Peyer's patch (tissue), 4 donors: ENCODE measurements around the gene ADAMTSL2.

Experiments
- CTCF ChIP-seq, 6 experiments: fragments of 450-650 bp in 4 of 6; fragments of 200-600 bp in 2 of 6; sonication (generic) in 1 of 6; IDR thresholded peaks; one replicate each; pipeline ENCODE4 v1.5.1; 2017 to 2019; ENCODE audit warnings: antibody characterized with exemption in 6 of 6, mild to moderate bottlenecking in 3 of 6, moderate library complexity in 1 of 6
- POLR2A ChIP-seq, 2 donors: fragments of 450-650 bp; IDR thresholded peaks; one replicate each; pipeline ENCODE4 v1.5.1; 2017; ENCODE audit warnings: antibody characterized with exemption in 2 of 2, mild to moderate bottlenecking in 2 of 2, moderate library complexity in 2 of 2

GRCh38 chr9:133597316-133597957 is 62.9 kb downstream of the ADAMTSL2 start:
- TF ChIP-seq CTCF (IDR thresholded peaks at IDR 0.05), result no peak
- TF ChIP-seq POLR2A (IDR thresholded peaks at IDR 0.05), result no peak
